Amygdala (tissue), 56 donors: ENCODE results near the gene BTD.
"Not testable (repeated sequence)": the region's sequence is repeated elsewhere in the genome, so short reads cannot be mapped to it uniquely, and the experiment has no call there.

ENCODE experiments used
- DNase-seq, 56 donors: peaks; one replicate each; lab custom pipeline; 2025; lab: John Stamatoyannopoulos, UW

The BTD gene

DNA sequence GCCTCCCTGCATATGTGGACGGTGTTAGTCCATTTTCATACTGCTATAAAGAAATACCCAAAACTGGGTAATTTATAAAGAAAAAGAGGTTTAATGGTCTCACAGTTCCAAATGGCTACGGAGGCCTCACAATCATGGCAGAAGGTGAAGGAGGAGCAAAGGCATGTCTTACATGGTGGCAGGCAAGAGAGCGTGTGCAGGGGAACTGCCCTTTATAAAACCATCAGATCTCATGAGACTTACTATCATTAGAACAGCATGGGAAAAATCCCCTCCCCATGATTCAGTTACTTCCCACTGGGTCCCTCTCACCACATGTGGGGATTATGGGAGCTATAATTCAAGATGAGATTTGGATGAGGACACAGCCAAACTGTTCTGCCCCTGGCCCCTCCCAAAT lies 1.3 kb downstream of the BTD start:
- DNase-seq, result not testable (repeated sequence)

DNA sequence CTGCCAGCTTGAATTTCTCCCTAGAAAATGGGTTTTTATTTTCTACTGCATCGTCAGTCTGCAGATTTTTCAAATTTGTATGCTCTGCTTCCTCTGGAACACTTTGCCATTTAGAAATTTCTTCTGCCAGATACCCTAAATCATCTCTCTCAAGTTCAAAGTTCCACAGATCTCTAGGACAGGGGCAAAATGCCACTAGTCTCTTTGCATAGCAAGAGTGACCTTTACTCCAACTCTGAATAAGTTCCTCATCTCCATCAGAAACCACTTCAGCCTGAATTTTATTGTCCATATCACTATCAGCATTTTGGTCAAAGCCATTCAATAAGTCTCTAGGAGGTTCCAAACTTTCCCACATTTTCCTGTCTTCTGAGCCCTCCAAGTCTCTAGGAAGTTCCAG lies 3.0 kb downstream of the BTD start:
- not testable (repeated sequence) for DNase-seq

DNA sequence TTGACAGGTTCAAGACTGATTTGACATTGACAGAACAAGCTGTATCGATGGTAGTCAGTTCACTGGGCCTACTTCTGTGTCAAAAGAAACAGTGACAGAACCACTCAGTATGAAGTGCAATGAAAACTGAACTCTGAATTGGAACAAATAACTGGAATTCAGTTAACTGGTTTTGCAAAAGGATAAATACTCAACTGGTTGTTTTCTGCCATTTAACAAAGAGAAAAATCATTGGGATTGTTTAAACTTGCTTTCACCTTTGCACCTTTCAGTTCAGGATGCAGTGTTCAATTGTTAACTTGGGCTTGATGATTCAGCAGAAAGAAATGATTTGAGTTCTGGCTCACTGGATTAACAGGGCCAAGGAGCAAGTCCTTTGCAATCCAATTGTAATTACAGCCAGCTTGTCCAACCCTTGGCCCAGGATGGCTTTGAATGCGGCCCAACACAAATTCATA lies 4.9 kb downstream of the BTD start:
- DNase-seq, result no peak

DNA sequence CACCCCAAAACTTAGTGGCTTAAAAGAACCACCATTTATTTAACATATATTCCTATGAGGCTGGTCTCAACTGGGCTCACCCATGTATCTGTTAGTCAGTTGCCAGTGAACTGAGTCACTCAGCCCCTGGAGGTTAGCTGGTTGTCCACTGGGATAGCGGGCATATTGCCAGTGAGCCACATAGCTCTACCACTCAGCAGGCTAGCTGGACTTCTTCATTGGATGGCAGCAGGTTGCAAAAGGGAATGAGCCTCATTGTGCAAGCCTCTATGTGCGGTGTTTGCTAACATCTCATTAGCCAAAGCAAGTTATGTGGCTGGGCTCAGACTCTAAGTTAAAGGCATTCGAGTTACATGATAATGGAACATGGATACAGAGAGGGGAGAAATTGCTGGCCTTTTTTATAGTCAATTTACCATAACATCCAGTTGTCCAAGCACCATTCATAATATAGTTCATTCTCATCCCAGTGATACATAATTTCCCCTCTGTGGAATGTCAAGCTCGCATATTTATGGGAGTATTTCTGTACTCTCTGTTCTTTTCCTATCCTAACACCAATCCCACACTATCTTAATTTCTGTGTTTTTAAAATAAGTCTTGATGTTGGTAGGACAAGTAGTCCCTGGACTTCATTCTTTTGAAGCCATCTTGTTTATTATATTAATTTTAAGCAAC lies 8.7 kb downstream of the BTD start:
- no peak for DNase-seq

DNA sequence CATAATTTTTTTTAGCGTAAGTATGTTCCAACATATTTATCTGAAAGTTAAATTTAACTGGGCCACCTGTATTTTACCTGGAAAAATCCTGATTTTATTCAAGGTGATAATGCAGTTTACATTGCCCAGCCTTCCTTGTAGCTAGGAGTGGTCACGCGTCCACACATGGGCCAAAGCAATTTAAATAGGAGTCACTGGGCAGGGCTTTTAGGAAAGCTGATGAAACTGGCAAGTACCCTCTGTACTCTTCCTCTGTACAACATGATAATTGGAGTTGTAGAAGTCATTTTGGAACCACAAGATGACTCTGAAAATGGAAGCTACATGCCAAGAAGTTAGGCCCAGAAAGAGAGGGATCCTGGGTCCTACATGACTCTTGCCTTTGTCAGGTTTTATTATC lies 9.5 kb downstream of the BTD start:
- no peak for DNase-seq

DNA sequence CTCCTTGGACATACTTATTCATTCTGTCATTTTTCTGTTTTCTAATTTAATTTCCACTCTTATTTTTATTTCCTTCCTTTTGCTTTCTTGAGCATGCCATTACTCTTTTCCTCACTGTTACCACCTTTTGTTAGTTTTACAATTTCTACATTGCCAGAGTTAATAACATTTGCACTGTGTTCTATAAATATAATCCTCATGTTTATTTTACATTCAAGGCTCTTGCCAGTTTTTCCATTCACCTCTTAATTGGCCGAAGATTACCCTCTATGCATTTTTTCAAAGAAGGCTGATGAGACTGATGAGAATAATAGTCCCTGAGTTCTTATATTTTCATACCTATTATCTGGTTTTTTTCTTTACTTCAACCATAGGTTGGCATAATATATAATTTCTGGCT lies 10.5 kb downstream of the BTD start:
- DNase-seq, result no peak

DNA sequence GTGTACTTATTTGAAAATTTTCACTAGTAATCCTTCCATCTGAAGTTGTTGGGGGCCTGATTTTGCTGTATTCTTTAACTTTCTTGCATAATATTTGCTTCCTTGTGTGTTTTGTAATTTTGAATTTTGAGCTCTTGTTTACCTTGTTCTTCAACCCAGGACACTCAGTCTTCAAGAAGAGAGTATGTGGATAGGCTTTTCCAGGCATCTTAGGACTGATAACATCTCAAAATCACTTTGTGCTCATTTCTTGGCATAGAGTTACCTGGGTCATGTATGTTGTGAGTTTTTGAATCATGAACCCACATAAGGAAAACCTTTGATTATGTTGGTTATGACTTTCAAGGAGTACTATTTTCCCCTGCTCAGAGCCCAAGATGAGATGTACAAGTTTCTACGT lies 13.4 kb downstream of the BTD start:
- no peak for DNase-seq

DNA sequence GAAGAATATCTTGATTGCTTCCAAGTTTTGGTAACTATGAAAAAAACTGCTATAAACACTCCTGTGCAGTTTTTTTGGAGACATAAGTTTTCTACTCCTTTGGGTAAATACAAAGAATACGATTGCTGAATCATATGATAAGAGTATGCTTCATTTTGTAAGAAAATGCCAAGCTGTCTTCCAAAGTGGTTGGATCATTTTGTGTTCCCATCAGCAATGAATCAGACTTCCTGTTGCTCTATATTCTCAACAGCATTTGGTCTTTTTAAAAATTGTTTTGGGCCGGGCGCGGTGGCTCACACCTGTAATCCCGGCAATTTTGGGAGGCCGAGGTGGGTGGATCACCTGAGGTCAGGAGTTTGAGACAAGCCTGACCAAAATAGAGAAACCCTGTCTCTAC lies 14.5 kb downstream of the BTD start:
- DNase-seq, result no peak

DNA sequence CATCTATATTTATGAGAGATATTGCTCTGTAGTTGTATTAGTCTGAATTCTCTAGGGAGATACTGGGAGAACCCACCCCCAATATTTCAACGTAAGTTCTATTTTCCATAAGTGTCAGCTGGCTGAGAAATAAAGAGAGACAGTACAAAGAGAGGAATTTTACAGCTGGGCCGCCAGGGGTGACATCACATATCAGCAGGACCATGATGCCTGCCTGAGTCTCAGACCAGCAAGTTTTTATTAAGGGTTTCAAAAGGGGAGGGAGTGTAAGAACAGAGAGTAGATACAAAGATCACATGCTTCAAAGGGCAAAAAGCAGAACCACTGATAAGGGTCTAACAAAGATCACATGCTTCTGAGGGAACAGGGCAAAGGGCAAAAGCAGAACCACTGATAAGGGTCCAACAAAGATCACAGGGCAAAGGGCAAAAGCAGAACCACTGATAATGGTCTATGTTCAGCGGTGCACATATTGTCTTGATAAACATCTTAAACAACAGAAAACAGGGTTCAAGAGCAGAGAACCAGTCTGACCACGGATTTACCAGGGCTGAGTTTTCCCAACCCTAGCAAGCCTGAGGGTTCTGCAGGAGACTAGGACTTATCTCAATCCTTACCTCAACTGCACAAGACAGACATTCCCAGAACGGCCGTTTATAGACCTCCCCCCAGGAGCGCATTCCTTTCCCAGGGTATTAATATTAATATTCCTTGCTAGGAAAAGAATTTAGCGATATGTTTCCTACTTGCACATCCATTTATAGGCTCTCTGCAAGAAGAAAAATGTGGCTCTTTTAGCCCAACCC lies 18.3 kb downstream of the BTD start:
- DNase-seq, result not testable (repeated sequence)

DNA sequence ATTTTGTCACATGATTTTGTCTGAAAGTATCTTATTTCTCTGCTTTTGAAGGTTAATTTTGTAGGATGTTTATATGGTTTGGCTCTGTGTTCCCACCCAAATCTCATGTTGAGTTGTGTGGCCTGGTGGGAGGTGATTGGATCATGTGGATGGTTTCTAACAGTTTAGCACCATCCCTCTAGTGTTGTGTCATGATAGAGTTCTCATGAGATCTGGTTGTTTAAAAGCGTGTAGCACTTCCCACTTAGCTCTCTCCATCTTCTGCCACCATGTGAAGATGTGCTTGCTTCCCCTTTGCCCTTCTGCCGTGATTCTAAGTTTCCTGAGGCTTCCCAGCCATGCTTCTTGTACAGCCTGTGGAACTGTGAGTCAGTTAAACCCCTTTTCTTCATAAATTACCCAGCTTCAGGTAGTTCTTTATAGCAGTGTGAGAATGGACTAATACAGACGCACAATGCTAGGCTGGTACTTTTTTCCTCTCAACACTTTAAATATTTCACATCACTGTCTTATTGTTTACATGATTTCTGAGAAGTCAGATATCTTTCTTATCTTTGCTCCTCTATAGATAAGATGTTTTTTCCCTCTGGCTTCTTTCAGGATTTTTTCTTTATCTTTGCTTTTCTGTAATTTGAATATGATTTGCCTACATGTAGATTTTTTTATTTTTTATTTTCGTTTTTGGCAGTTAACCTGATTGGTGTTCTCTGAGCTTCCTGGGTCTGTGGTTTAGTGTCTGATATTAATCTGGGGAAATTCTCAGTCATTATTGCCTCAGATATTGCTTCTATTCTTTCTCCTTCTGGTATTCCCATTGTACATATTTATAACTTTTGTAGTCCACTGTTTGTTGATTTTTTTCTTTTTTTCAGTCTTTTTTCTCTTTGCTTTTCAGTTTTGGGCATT lies 22.2 kb downstream of the BTD start:
- DNase-seq, result no peak

DNA sequence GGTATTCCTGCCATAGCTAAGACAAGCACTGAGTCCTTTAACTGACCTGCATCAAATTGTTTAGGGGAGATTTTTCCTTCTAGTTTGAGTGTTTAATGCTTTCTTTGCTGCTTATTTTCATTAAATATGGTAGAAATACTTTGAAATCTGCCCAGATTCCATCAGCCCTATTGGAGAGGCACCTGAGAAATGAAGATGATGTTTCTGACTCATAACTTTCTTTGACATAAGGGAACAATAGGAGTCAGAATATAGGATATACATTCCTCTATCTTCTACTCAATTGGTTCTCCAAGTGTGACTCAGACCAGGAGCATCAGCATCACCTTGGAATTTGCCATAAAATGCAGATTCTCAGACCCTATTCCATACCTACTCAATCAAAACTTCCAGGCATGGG lies 27.4 kb downstream of the BTD start:
- DNase-seq, result no peak

DNA sequence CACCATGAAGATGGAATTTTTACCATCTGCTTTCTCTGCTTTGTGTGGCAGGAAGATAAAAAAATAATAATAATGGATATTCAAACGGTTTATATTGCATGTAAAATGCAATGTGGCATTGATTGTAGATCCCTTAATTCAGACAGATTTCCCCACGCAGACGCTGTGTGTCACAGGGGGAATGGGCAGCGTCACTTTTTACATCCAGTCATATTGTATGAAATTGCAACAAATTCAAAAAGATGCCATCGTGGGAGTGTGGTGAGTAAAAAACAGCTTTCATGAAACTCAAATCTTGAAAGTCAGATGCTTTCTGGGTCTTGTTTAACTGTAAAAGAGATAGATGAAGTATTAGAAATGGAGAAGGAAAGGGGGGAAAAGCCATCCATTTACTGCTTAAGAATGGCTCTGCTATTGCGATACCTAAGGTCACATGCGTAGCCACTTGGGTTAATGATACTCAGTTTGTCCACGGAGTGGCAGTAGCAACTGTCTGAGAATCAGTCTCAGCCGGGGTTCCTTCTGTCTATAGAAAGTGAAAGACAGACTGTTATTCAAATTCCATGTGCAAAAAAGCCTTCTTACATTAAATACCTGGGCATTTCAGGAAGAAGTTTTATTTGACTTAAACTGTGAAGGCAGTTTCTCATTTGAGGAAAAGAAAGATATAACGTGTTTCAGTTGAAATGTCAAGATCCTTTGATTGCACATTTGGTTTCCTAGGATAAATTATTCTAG lies 28.5 kb downstream of the BTD start:
- peak in 30 of 56 donors; percentile 21 to 85 (median 44) for DNase-seq

DNA sequence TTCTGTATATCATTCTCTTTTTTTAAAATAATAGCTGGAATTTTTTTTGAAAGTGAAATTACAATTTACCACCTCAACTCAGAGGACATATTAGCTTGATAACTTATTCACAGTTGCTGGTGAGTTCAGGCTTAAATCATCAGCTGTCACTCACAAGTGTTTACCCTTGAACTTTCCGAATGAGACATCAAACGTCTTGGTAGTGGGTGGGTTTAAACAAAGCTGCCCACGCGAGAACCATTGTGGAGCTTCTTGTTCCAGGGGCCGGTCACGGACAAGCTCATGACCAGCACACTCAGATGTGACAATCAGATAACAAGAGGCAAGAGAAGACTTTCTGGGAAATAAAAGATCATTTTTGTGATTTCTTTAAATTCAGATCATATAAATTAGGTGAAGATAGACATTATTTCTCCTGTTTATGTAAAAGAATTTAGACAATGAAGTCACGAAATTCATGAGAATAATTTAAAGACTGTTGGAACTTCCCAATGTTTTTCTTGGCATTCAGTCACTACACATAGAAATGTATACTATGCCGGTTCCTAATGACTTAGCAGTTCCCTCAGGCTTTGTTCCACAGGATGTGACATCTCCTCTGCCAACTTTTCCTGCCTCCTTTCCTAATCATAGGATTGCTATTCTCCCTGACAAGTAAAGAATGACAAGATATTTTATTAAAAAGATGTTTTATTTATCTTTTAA lies 29.3 kb downstream of the BTD start:
- DNase-seq, result peak in 3 of 56 donors; percentile 28 to 43 (median 35)

DNA sequence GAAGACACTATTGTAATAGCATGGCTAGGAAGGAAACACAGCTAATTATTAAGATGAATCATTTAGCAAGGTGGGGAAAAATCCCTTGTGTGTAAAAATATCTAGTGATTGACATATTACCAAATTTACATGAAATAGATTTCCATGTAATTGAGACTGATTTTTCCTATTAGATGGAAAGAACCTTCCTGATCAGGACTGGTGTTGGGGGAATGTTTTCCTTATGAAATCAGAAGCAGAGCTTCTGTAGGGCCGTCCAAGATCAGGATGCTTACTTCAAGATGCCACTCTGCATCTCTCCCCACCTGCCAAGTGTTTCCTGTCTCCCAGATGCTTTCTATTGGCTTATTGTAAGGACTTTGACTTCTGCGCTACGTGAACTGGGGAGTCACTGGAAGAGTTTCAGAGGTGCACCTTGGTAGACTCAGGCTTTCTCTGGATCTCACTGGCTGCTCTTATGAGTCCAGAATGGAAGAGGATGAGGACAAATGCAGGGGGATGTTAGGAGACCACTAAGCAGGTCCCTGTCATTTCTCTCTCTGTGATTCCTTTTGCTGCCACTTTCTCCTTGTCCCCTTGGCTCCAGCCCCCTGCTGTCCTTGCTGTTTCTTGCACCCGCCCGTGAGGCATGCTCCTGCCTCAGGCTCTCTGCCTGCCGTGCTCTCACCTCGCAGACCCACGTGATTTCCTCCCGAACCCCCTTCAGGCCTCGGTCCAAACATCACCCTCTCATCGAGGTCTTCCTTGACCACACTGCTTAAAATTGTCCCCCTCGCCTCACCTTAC lies 30.1 kb downstream of the BTD start:
- no peak for DNase-seq

DNA sequence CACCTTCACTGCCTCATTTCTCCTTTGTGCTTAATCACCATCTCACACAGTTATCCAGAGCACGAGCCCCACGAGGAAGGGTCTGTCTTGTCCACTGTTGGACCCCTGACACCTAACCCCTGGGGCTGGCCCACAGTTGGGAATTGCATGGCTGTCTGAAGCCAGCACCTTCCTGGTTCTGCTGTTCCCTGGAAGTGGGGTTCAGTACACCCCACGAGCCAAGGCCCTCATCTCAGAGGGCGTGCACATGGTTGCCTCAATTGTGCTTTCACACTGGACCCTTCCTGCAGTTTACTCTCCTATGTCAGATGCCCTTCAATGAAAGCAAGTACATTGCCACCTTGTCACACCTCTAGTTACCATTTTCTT lies 30.7 kb downstream of the BTD start:
- DNase-seq, result no peak

DNA sequence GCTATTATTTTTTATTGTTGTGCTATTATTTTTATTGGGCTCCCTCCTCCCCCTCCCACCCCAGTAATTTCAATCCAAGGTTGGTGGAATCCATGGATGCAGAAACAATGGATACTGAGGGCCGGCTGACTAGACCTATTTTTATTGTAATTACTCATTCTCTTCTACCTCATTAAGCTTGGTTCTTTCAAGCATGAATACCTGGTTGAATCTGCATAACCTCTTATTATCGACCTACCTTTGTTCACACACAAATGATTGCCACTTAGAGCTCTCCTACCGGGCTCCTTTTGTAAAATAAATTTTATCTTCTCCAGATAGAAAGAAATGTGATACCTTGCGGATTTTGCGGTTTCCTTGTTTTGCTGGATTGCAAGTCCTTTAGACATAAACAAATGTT lies 31.6 kb downstream of the BTD start:
- no peak for DNase-seq

DNA sequence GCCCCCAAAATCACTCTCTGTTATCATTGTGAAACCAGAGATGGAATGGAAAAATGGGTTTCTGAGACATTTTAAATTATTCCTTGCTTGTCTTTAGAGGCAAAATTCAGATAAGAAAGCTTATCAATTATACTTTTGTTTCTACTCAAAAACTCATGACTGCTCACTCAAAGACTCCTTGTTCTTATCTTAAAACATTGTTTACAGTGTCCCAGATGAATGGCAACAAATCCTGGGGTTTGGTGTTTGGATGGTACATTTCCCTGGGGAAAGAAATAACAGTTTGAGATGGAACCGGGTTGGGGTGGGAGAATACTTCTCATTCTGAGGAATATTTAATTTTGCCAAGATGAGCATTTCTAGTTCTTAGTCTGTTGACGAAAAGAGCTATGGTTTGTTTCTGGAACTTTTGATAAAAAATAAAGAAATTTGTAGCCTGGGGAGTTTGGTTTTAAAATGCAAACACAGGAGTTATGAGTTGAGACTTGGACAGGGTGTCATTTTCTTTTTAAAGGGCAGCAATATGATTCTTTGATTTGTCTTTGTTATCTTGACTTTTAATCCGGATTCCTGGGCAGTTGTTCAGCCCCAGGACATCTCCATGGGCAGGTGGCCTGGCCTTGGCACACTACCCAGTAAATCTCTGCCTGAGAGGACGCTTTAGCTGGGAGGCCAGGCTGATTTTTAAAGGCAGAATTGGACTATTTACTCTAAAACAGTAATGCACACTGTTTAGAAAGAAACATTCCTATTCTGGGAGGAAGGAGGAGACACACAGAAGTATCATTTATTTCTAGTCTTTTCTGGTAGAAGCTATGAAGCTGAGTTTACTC lies 32.4 kb downstream of the BTD start:
- DNase-seq, result peak in 4 of 56 donors; percentile 16 to 41 (median 30)

DNA sequence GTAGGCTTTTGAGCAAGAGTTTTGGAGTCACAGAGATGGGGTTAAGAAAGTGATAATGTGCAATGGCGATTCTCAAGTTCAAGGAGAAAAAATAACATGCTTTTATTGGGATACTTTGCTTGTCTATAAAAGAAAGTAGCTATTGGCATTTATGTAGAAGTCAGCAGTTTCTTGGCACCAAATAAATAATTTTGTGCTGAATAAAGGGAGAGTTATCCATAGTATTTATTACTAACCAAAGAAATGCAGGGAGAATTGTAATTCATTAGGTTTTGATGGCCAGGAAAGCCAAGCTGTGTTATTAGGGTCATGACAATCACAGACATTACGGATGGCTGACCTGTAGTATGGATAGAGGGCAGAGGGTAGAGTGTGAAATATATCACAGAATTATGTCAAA lies 33.1 kb downstream of the BTD start:
- DNase-seq, result no peak
